HUES6 (cell line): ENCODE results near the gene COA1.
"Not testable (repeated sequence)": the region's sequence is repeated elsewhere in the genome, so short reads cannot be mapped to it uniquely, and the experiment has no call there.

Experiments
- H3K27ac ChIP-seq: 2 replicates; pipeline ENCODE4 v1.7.0; 2013; ENCODE audit warnings: low read depth, mild to moderate bottlenecking, low read length, inconsistent platforms
- H3K27me3 ChIP-seq: 2 replicates; pipeline ENCODE4 v1.6.1; 2013; ENCODE audit warnings: low read length; ENCODE audit not compliant: control insufficient read depth, insufficient read depth
- H3K36me3 ChIP-seq: 2 replicates; pipeline ENCODE4 v1.6.1; 2013; ENCODE audit warnings: low read length; ENCODE audit not compliant: control insufficient read depth, insufficient read depth
- H3K4me1 ChIP-seq: 2 replicates; pipeline ENCODE4 v1.6.1; 2013; ENCODE audit warnings: low read length; ENCODE audit not compliant: control insufficient read depth, insufficient read depth
- H3K4me3 ChIP-seq: 2 replicates; pipeline ENCODE4 v1.5.1; 2013; ENCODE audit warnings: low read depth, low read length
- H3K9ac ChIP-seq: one replicate; pipeline ENCODE4 v1.6.1; 2013; ENCODE audit warnings: mild to moderate bottlenecking, low read length
- H3K9me3 ChIP-seq: 2 replicates; pipeline ENCODE4 v1.6.1; 2013; ENCODE audit warnings: low read depth, low read length; ENCODE audit not compliant: control insufficient read depth, insufficient read depth

COA1 gene

DNA sequence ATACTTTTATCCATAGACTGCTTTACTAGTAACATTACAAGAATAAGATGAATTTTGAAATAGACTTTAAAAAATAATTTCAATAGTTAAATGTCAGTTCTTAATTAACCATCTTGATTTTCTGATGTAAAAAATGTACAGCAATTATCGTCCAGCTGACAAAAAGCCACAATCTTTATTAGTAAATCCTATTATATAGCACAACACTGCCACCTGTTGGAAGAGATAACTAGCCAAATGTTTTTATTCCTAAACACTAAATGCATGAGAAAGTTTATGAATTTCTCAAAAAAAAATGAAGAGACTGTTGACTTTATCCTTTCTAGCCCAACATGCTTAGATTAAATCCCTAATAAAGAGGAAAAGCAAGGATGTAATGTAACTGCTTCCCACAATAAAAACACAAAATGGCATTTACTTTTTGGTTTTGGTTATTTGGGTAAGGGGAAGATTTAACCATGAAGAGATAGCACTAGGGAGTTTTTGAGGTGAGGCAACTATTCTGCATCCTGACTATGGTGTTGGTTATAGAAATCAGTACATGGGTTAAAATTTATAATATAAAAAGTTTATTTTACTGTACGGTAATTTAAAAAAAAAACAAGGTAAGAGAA is 8.0 kb downstream of the COA1 start:
- Histone ChIP-seq H3K9me3 (peaks cover 17% of the 10 kb centered on the region), H3K36me3 (peaks cover 6% of the 10 kb centered on the region; the same call in 1 of the 2 replicates), H3K4me1 (no peaks in the 10 kb centered on the region), H3K27me3 (no peaks in the 10 kb centered on the region), H3K4me3 (no peak overlapping the region), H3K9ac (no peak overlapping the region), H3K27ac (no peak overlapping the region)

DNA sequence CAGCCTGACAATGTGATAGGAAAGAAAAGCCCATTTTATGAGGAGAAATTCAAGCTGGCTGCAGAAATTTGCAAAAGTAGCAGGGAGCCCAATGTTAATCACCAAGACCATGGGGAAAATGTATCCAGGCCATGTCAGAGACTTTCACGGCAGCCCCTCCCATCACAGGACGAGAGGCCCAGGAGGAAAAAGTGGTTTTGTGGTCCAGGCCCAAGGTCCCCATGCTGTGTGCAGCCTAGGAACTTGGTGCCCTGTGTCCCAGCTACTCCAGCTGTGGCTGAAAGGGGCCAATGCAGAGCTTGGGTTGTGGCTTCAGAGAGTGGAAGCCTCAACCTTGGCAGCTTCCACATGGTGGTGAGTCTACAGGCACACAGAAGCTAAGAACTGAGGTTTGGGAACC is 12.7 kb downstream of the COA1 start:
- Histone ChIP-seq H3K4me1 (no peaks in the 10 kb centered on the region), H3K4me3 (no peak overlapping the region), H3K27me3 (no peaks in the 10 kb centered on the region), H3K27ac (no peak overlapping the region), H3K9ac (no peak overlapping the region), H3K9me3 (peaks cover 24% of the 10 kb centered on the region), H3K36me3 (peaks cover 6% of the 10 kb centered on the region; the same call in 1 of the 2 replicates)

DNA sequence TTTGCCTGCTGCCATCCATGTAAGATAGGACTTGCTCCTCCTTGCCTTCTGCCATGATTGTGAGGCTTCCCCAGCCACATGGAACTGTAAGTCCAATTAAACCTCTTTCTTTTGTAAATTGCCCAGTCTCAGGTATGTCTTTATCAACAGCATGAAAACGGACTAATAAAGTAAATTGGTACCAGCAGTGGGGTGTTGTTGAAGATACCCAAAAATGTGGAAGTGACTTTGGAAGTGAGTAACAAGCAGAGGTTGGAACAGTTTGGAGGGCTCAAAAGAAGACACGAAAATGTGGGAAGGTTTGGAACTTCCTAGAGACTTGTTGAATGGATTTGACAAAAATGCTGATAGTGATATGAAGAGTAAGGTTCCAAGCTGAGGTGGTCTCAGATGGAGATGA is 13.4 kb downstream of the COA1 start:
- not testable (repeated sequence) for H3K9ac ChIP-seq, H3K27ac ChIP-seq, H3K4me3 ChIP-seq, H3K36me3 ChIP-seq, H3K4me1 ChIP-seq, H3K27me3 ChIP-seq
- H3K9me3 ChIP-seq = peaks cover 24% of the 10 kb centered on the region

DNA sequence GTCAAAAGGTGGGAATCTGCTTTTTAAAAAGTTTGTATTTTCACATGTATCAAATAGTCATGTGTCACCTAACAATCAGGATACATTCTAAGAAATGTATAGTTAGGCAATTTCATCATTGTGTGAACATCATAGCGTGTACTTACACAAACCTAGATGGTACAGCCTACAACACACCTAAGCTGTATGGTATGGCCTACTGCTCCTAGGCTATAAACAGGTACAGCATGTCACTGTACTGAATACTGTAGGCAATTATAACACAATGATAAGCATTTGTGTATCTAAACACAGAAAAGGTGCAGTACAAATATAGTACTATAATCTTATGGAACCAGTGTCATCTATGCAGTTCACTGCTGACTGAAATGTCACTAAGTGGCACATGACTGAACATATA is 17.8 kb downstream of the COA1 start:
- Histone ChIP-seq H3K4me3 (no peak overlapping the region), H3K36me3 (peaks cover 7% of the 10 kb centered on the region), H3K4me1 (no peaks in the 10 kb centered on the region), H3K27ac (no peak overlapping the region), H3K9me3 (peaks cover 28% of the 10 kb centered on the region), H3K27me3 (no peaks in the 10 kb centered on the region), H3K9ac (no peak overlapping the region)

DNA sequence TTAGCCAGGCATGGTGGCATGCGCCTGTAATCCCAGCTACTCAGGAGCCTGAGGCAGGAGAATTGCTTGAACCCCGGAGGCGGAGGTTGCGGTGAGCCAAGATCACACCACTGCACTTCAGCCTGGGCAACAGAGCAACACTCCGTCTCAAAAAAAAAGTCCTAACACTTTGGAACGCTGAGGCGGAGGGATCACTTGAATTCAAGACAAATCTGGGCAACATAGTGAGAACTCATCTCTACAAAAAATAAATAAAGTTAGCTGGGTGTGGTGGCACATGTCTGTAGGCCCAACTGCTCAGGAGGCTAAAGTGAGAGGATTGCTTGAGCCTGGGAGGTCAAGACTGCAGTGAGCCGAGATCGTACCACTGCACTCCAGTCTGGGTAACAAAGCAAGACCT is 21.3 kb downstream of the COA1 start:
- Histone ChIP-seq H3K36me3 (peaks cover 22% of the 10 kb centered on the region), H3K9me3 (peaks cover 35% of the 10 kb centered on the region; the same call in 1 of the 2 replicates)
- H3K27ac ChIP-seq, H3K4me1 ChIP-seq, H3K4me3 ChIP-seq, H3K27me3 ChIP-seq, H3K9ac ChIP-seq: not testable (repeated sequence)

DNA sequence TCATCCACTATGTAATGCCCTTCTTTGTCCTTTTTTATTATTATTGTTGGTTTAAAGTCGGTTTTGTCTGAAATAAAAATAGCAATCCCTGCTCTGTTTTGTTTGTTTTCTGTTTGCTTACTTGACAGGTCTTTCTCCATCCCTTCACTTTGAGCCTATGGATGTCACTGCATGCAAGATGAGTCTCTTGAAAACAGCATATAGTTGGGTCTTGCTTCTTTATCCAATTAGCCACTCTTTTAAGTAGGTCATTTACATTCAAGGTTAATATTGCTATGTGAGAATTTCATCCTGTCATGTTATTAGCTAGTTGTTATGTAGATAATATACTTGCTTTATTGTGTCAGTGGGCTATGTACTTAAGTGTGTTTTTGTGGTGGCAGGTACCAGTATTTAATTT is 25.8 kb downstream of the COA1 start:
- Histone ChIP-seq H3K36me3 (peaks cover 20% of the 10 kb centered on the region), H3K9ac (no peak overlapping the region)

DNA sequence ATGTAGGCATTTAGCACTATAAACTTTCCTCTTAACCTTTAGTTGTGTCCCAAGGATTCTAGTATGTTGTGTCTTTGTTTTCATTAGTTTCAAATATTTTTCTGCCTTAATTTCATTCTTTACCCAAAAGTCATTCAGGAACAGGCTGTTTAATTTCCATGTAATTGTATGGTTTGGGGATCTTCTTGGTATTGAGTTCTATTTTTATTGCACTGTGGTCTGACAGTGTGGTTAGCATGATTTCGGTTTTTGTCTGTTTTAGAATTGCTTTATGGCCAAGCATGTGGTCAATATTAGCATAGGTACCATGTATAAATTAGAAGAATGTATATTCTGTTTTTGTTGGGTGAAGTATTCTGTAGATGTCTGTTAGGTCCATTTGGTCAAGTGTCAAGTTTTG is 26.3 kb downstream of the COA1 start:
- Histone ChIP-seq H3K9me3 (peaks cover 32% of the 10 kb centered on the region; the same call in 1 of the 2 replicates), H3K9ac (no peak overlapping the region), H3K27ac (no peak overlapping the region), H3K27me3 (no peaks in the 10 kb centered on the region), H3K4me3 (no peak overlapping the region), H3K4me1 (peaks cover 17% of the 10 kb centered on the region; the same call in 1 of the 2 replicates), H3K36me3 (peaks cover 15% of the 10 kb centered on the region)

More for the DNA sequence above, 25.8 kb downstream of the COA1 start:
- Histone ChIP-seq H3K27ac (no peak overlapping the region), H3K4me1 (peaks cover 17% of the 10 kb centered on the region; the same call in 1 of the 2 replicates), H3K27me3 (no peaks in the 10 kb centered on the region), H3K4me3 (no peak overlapping the region), H3K9me3 (peaks cover 37% of the 10 kb centered on the region; the same call in 1 of the 2 replicates)

DNA sequence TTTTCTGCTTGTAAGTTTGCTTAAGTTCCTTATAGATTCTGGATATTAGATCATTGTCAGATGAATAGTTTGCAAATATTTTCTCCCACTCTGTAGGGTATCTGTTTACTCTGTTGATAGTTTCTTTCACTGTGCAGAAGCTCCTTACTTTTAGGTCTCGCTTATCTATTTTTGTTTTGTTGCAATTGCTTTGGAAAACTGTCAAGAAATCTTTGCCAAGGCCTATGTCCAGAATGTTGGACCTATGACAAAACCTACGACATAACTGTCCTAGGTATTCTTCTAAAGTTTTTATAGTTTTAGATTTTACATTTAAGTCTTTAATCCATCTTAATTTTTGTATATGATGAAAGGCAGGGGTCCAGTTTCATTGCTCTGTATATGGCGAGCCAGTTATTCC is 27.4 kb downstream of the COA1 start:
- peaks cover 15% of the 10 kb centered on the region for H3K36me3 ChIP-seq
- no peak overlapping the region for H3K27ac ChIP-seq
- H3K27me3 ChIP-seq = no peaks in the 10 kb centered on the region
- peaks cover 22% of the 10 kb centered on the region; the same call in 1 of the 2 replicates for H3K9me3 ChIP-seq
- H3K9ac ChIP-seq = no peak overlapping the region
- peaks cover 17% of the 10 kb centered on the region; the same call in 1 of the 2 replicates for H3K4me1 ChIP-seq
- H3K4me3 ChIP-seq = no peak overlapping the region

DNA sequence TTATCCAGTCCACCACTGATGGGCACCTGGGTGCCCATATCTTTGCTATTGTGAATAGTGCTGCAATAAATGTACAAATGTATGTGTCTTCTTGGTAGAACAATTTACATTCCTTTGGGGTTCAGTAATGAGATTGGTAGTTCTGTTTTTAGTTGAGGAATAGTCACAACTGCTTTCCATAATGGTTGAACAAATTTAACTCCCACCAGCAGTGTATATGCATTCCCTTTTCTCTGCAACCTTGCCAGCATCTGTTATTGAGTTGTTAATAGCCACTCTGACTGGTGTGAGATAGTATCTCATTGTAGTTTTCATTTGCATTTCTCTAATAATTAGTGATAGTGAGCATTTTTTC is 27.8 kb downstream of the COA1 start:
- H3K4me3 ChIP-seq = no peak overlapping the region
- peaks cover 17% of the 10 kb centered on the region; the same call in 1 of the 2 replicates for H3K4me1 ChIP-seq
- H3K27ac ChIP-seq = no peak overlapping the region; the same call in 1 of the 2 replicates
- no peak overlapping the region for H3K9ac ChIP-seq
- H3K9me3 ChIP-seq = peaks cover 21% of the 10 kb centered on the region; the same call in 1 of the 2 replicates
- no peaks in the 10 kb centered on the region for H3K27me3 ChIP-seq
- peaks cover 15% of the 10 kb centered on the region for H3K36me3 ChIP-seq

DNA sequence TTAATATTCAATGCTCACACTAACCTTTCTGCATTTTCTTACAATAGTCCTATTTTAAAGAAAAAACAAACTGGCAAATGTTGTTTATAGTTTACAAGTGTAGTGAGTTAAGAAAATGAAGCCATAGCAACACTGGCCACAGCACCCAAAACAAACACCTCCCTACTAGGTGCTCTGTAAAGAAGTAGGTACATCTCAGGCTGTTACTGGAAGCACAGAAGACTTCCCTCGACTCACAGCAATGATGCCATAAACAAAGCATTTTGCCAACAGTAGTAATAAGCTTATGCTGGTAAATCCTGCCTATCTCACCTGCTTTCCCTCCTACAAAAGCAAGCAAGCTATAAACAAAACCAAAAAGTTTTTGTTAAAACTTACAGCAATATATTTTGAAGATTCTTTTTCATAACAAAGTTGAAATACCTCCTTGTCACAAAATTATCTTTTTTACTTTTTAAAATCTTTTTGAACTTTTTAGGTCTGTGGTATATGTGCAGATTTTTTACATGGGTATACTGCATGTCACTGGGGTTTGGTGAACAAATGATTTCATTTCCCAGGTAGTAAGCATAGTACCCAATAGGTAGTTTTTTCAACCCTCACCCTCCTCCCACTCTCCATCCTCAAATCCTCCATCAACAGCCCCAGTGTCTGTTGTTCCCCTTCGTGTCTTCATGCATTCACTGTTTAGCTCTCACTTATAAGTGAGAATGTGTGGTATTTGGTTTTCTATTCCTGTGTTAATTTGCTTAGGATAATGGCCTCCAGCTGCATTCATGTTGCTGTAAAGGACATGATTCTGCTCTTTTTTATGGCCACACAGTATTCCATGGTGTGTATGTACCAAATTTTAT is 28.4 kb downstream of the COA1 start:
- peak overlapping the region; percentile 22 for H3K27ac ChIP-seq
- H3K4me3 ChIP-seq = no peak overlapping the region
- peaks cover 21% of the 10 kb centered on the region; the same call in 1 of the 2 replicates for H3K9me3 ChIP-seq
- H3K36me3 ChIP-seq = peaks cover 15% of the 10 kb centered on the region
- H3K27me3 ChIP-seq = no peaks in the 10 kb centered on the region
- peaks cover 17% of the 10 kb centered on the region; the same call in 1 of the 2 replicates for H3K4me1 ChIP-seq
- no peak overlapping the region for H3K9ac ChIP-seq

DNA sequence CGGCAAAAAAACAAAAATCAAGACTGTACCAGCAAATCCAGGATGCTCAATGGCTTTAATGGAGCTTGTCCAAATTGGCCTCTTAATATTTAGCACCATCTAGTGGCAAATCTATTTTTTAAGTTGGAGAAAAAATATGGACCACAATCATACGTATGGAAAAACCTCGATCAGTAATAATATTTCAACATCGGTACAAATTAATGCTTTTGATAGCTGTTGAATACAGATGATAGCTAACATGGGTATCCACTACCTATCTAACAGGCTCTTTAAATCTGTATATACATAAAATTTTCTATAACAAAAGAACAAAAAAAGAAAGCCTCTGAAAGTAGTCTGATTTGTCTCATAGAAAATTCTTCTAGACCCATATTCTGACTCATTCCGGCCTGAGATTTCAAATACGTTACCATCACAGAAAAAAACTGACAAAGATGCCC is 29.2 kb downstream of the COA1 start:
- Histone ChIP-seq H3K27ac (no peak overlapping the region), H3K27me3 (no peaks in the 10 kb centered on the region), H3K36me3 (peaks cover 7% of the 10 kb centered on the region), H3K4me1 (peaks cover 21% of the 10 kb centered on the region), H3K9ac (no peak overlapping the region), H3K4me3 (no peak overlapping the region), H3K9me3 (peaks cover 17% of the 10 kb centered on the region; the same call in 1 of the 2 replicates)
